Measurements from ENCODE around the gene CRTC1.

The CRTC1 gene

GRCh38 chr19:18660051-18660910 is 23.2 kb upstream of the CRTC1 start:
- no peak for TF ChIP-seq CTCF (IDR thresholded peaks at IDR 0.05; ENCODE audit: low read depth, low read length, poor library complexity, severe bottlenecking)
- no peak for TF ChIP-seq EZH2phosphoT487 (IDR thresholded peaks at IDR 0.05; ENCODE audit: borderline replicate concordance, low read length)
- H3K79me2 ChIP-seq (ENCODE audit: control insufficient read depth, low read length), result peaks cover 2% of the 10 kb centered on the region; the same call in 1 of the 2 replicates
- no peaks in the 10 kb centered on the region for H3K9me3 ChIP-seq (ENCODE audit: control insufficient read depth, insufficient read depth, low read length)
- no peak overlapping the region for H3K27ac ChIP-seq (ENCODE audit: low read depth, low read length)
- H3K36me3 ChIP-seq (ENCODE audit: control insufficient read depth, low read length), result no peaks in the 10 kb centered on the region
- 0 out of 2 replicates have a peak, but pooled peaks cover 3% of the 10 kb centered on the region for H4K20me1 ChIP-seq (ENCODE audit: control insufficient read depth, insufficient read depth, low read depth, low read length)
- peaks cover 14% of the 10 kb centered on the region for H3K4me1 ChIP-seq (ENCODE audit: control insufficient read depth, low read length)
- no peak overlapping the region for H3K4me2 ChIP-seq (ENCODE audit: low read length)
- no peak overlapping the region for H3K4me3 ChIP-seq (ENCODE audit: low read length)
- H3K9me2 ChIP-seq (replicated peaks; ENCODE audit: control insufficient read depth, low read length), result no peaks in the 10 kb centered on the region
- no peaks in the 10 kb centered on the region for H3F3A ChIP-seq (ENCODE audit: control insufficient read depth, insufficient read depth)
- H3K27me3 ChIP-seq (ENCODE audit: control insufficient read depth, low read length), result peaks cover 5% of the 10 kb centered on the region; the same call in 1 of the 2 replicates

- Histone ChIP-seq H3K4me3 (ENCODE audit: low read length) (no peak overlapping the region), H3K27me3 (ENCODE audit: control insufficient read depth, low read length) (peaks cover 5% of the 10 kb centered on the region; the same call in 1 of the 2 replicates), H3K79me2 (ENCODE audit: control insufficient read depth, low read length) (peaks cover 2% of the 10 kb centered on the region; the same call in 1 of the 2 replicates), H3K9me3 (ENCODE audit: control insufficient read depth, insufficient read depth, low read length) (no peaks in the 10 kb centered on the region), H3K27ac (ENCODE audit: low read depth, low read length) (no peak overlapping the region), H3K4me1 (ENCODE audit: control insufficient read depth, low read length) (peaks cover 14% of the 10 kb centered on the region), H3K9me2 (replicated peaks; ENCODE audit: control insufficient read depth, low read length) (no peaks in the 10 kb centered on the region), H3K36me3 (ENCODE audit: control insufficient read depth, low read length) (no peaks in the 10 kb centered on the region), H3K4me2 (ENCODE audit: low read length) (no peak overlapping the region), H3F3A (ENCODE audit: control insufficient read depth, insufficient read depth) (no peaks in the 10 kb centered on the region), H4K20me1 (ENCODE audit: control insufficient read depth, insufficient read depth, low read depth, low read length) (0 out of 2 replicates have a peak, but pooled peaks cover 3% of the 10 kb centered on the region)
- no peak for TF ChIP-seq EZH2phosphoT487 (IDR thresholded peaks at IDR 0.05; ENCODE audit: borderline replicate concordance, low read length)
- no peak for TF ChIP-seq CTCF (IDR thresholded peaks at IDR 0.05; ENCODE audit: low read depth, low read length, poor library complexity, severe bottlenecking)
Measured at GRCh38 chr19:18660939-18661670, 22.4 kb upstream of the CRTC1 start.

GRCh38 chr19:18662972-18663732 is 20.3 kb upstream of the CRTC1 start:
- Histone ChIP-seq H3K27me3 (ENCODE audit: control insufficient read depth, low read length) (no peaks in the 10 kb centered on the region; the same call in 1 of the 2 replicates), H3K9me3 (ENCODE audit: control insufficient read depth, insufficient read depth, low read length) (no peaks in the 10 kb centered on the region), H3F3A (ENCODE audit: control insufficient read depth, insufficient read depth) (no peaks in the 10 kb centered on the region), H3K4me3 (ENCODE audit: low read length) (no peak overlapping the region), H3K27ac (ENCODE audit: low read depth, low read length) (no peak overlapping the region), H3K9me2 (replicated peaks; ENCODE audit: control insufficient read depth, low read length) (no peaks in the 10 kb centered on the region), H4K20me1 (ENCODE audit: control insufficient read depth, insufficient read depth, low read depth, low read length) (0 out of 2 replicates have a peak, but pooled peaks cover 3% of the 10 kb centered on the region), H3K4me1 (ENCODE audit: control insufficient read depth, low read length) (peaks cover 9% of the 10 kb centered on the region), H3K4me2 (ENCODE audit: low read length) (no peak overlapping the region), H3K36me3 (ENCODE audit: control insufficient read depth, low read length) (peaks cover under 1% of the 10 kb centered on the region; the same call in 1 of the 2 replicates), H3K79me2 (ENCODE audit: control insufficient read depth, low read length) (no peaks in the 10 kb centered on the region)
- TF ChIP-seq EZH2phosphoT487 (IDR thresholded peaks at IDR 0.05; ENCODE audit: borderline replicate concordance, low read length) (no peak), CTCF (IDR thresholded peaks at IDR 0.05; ENCODE audit: low read depth, low read length, poor library complexity, severe bottlenecking) (no peak)

Measured in DOHH2 (cell line).